HepG2 (cell line): ENCODE measurements around the gene KLF3. TPM values are rescaled to one million over a fixed set of nuclear protein-coding genes. Genes with fewer than 3 reads are reported as not detected.

Experiments used
- AGO1 ChIP-seq: fragments of 200-400 bp; formaldehyde crosslinking; IDR thresholded peaks from 2 replicates; pipeline ENCODE4 v1.6.1; 2017; ENCODE audit warnings: mild to moderate bottlenecking, low read depth, low read length, moderate library complexity; ENCODE audit not compliant: poor library complexity, severe bottlenecking
- ATF1 ChIP-seq: IDR thresholded peaks from 2 replicates; pipeline ENCODE4 v1.6.1; 2016; ENCODE audit warnings: mild to moderate bottlenecking, control low read depth
- CCDC6 ChIP-seq: sonication (generic); formaldehyde crosslinking; IDR thresholded peaks from 2 replicates; pipeline ENCODE4 v1.8.1; 2022; ENCODE audit warnings: mild to moderate bottlenecking, missing genetic modification reagents, moderate library complexity
- CREBL2 ChIP-seq: sonication (generic); formaldehyde crosslinking; IDR thresholded peaks from 2 replicates; pipeline ENCODE4 v1.8.1; 2023; ENCODE audit warnings: missing genetic modification reagents, mild to moderate bottlenecking, borderline replicate concordance
- HNF4A ChIP-seq: sonication (generic); formaldehyde crosslinking; IDR thresholded peaks from 2 replicates; pipeline ENCODE4 v1.4.0; 2020; ENCODE audit warnings: missing genetic modification reagents
- HOXA5 ChIP-seq: sonication (generic); formaldehyde crosslinking; IDR thresholded peaks from 2 replicates; pipeline ENCODE4 v1.4.0; 2020; ENCODE audit warnings: missing genetic modification reagents
- KLF11 ChIP-seq: IDR thresholded peaks from 2 replicates; pipeline ENCODE4 v1.6.1; 2016; ENCODE audit warnings: missing compliant biosample characterization
- KLF16 ChIP-seq, 2 experiments: sonication (generic) in 1 of 2; formaldehyde crosslinking in 1 of 2; IDR thresholded peaks; 2 replicates each; pipeline versions ENCODE4 v1.6.1 to v1.8.0; 2016 to 2023; ENCODE audit warnings: missing genetic modification reagents in 2 of 2, missing compliant biosample characterization in 1 of 2
- MYNN ChIP-seq: sonication (generic); formaldehyde crosslinking; IDR thresholded peaks from 2 replicates; pipeline ENCODE4 v1.4.0; 2020; ENCODE audit warnings: mild to moderate bottlenecking, low read depth, missing genetic modification reagents
- NFE2L1 ChIP-seq: sonication (generic); formaldehyde crosslinking; IDR thresholded peaks from 2 replicates; pipeline ENCODE4 v1.4.0; 2020; ENCODE audit warnings: missing genetic modification reagents, mild to moderate bottlenecking, borderline replicate concordance
- PAWR ChIP-seq: sonication (generic); formaldehyde crosslinking; IDR thresholded peaks from 2 replicates; pipeline ENCODE4 v1.4.0; 2020; ENCODE audit warnings: missing genetic modification reagents, mild to moderate bottlenecking, borderline replicate concordance
- RXRA ChIP-seq: sonication (generic); formaldehyde crosslinking; IDR thresholded peaks from 2 replicates; pipeline ENCODE4 v1.5.1; 2020; ENCODE audit warnings: missing genetic modification reagents
- SETDB1 ChIP-seq: sonication (generic); formaldehyde crosslinking; IDR thresholded peaks from 2 replicates; pipeline ENCODE4 v1.5.1; 2020; ENCODE audit warnings: missing genetic modification reagents, mild to moderate bottlenecking, borderline replicate concordance
- TARDBP ChIP-seq: sonication (generic); formaldehyde crosslinking; IDR thresholded peaks from 2 replicates; pipeline ENCODE4 v1.8.0; 2022; ENCODE audit warnings: mild to moderate bottlenecking, missing genetic modification reagents
- THYN1 ChIP-seq: sonication (generic); formaldehyde crosslinking; IDR thresholded peaks from 2 replicates; pipeline ENCODE4 v1.8.1; 2023; ENCODE audit warnings: low read depth, mild to moderate bottlenecking, moderate library complexity, missing genetic modification reagents, borderline replicate concordance
- ZFP90 ChIP-seq: sonication (generic); formaldehyde crosslinking; IDR thresholded peaks from 2 replicates; pipeline ENCODE4 v1.8.0; 2022; ENCODE audit warnings: missing genetic modification reagents, mild to moderate bottlenecking, inconsistent platforms, borderline replicate concordance
- ZNF224 ChIP-seq: sonication (generic); formaldehyde crosslinking; IDR thresholded peaks from 2 replicates; pipeline ENCODE4 v1.5.0; 2020; ENCODE audit warnings: mild to moderate bottlenecking, missing genetic modification reagents
- ZNF441 ChIP-seq: sonication (generic); formaldehyde crosslinking; IDR thresholded peaks from 2 replicates; pipeline ENCODE4 v1.7.0; 2021; ENCODE audit warnings: missing genetic modification reagents, borderline replicate concordance
- ZNF550 ChIP-seq: sonication (generic); formaldehyde crosslinking; IDR thresholded peaks from 2 replicates; pipeline ENCODE4 v1.4.0; 2020; ENCODE audit warnings: mild to moderate bottlenecking, missing genetic modification reagents, borderline replicate concordance
- ZNF678 ChIP-seq: sonication (generic); formaldehyde crosslinking; IDR thresholded peaks from 2 replicates; pipeline ENCODE4 v1.4.0; 2020; ENCODE audit warnings: mild to moderate bottlenecking, missing genetic modification reagents
- ZNF768 ChIP-seq: sonication (generic); formaldehyde crosslinking; IDR thresholded peaks from 2 replicates; pipeline ENCODE4 v1.4.0; 2020; ENCODE audit warnings: missing genetic modification reagents
- polyA plus RNA-seq, 8 experiments: library from polyadenylated mRNA; depleted of rRNA in 3 of 8; stranded (reverse) in 7 of 8; unstranded in 1 of 8; fragments of >200 nt; fragmentation: Illumina TruSeq in 4 of 8; extraction: Trizol in 4 of 8; gene quantifications; 2 replicates each; pipeline versions ENCODE4 v1.2.1 to v1.2.3, GENCODE V29; 2011 to 2016; ENCODE audit warnings: low read depth in 4 of 8, missing spikeins in 1 of 8, mixed read lengths in 1 of 8; ENCODE audit not compliant: insufficient read depth in 1 of 8
- total RNA-seq, 5 experiments: library from RNA; depleted of rRNA; stranded (reverse); fragments of >200 nt; fragmentation: Illumina TruSeq; extraction: Trizol; gene quantifications; 2 replicates each; pipeline ENCODE4 v1.2.3, GENCODE V29; 2016; ENCODE audit warnings: low read depth in 1 of 5
- TF ChIP-seq, protein P1 (sequence below): fragments of 450-650 bp; IDR thresholded peaks from 2 replicates; pipeline ENCODE4 v1.6.1; 2016
- TF ChIP-seq, protein P2 (sequence below): sonication (generic); formaldehyde crosslinking; IDR thresholded peaks from 2 replicates; pipeline ENCODE4 v1.4.0; 2020; ENCODE audit warnings: mild to moderate bottlenecking, missing genetic modification reagents
- TF ChIP-seq, protein P3 (sequence below): sonication (generic); formaldehyde crosslinking; IDR thresholded peaks from 2 replicates; pipeline ENCODE4 v1.8.1; 2023; ENCODE audit warnings: missing genetic modification reagents, inconsistent platforms, borderline replicate concordance
- TF ChIP-seq, protein P4 (sequence below): fragments of 450-650 bp; IDR thresholded peaks from 2 replicates; pipeline ENCODE4 v1.6.1; 2017

Gene KLF3
- total and polyA plus RNA-seq, 2 of the 13 experiments (the other 11 are each of a cell fraction or from before 2014, with no cell fraction given) = 29.1 to 37.8 TPM

DNA sequence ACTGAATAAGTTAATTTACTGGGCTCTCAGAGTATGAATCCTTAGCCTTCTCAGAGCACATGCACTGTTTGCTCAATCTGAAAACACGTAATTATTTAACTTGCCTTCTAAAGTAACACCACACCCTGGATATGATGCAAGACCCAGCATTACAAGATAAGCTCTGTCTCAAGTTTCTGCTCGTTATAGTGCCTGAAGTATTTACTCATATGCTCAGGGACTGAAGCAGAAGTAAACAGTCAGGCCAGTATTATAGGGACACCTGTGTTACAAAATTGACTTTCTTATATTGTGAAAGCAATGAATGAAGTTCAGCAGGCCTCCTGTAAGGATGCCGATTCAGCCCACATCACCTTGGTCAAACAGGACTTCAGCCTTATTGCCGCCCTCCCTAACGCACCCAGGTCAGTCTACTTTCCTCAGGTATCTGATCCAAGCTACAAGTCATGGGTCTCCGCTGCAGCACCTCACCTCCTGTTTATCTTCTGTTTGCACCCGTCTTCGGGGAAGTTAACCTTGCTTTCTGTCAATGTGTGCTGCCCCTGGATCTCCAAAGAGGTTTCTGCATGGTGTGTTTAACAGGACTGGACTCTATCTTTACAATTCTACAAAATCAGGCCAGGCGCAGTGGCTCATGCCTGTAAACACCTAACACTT lies 42.8 kb upstream of the KLF3 start (continued):
- TF ChIP-seq CREBL2 (CRISPR knock-in tag) (no peak), HOXA5 (CRISPR knock-in tag) (no peak), AGO1 (no peak), ZNF550 (CRISPR knock-in tag) (no peak), SETDB1 (CRISPR knock-in tag) (no peak), KLF16 (CRISPR knock-in tag; IDR thresholded peaks at IDR 0.05) (peak in 1 of 2 experiments; percentile 27; a peak in 1 of 4 replicates), HNF4A (0 out of 2 replicates have a peak, but pooled peaks have one; percentile 55), ATF1 (CRISPR knock-in tag) (no peak), NFE2L1 (no peak), ZFP90 (CRISPR knock-in tag) (no peak), PAWR (no peak), MYNN (no peak), THYN1 (CRISPR knock-in tag) (no peak), TARDBP (CRISPR knock-in tag) (no peak), ZNF678 (no peak), ZNF441 (CRISPR knock-in tag) (no peak), ZNF768 (CRISPR knock-in tag) (no peak), CCDC6 (CRISPR knock-in tag) (no peak), RXRA (CRISPR knock-in tag) (no peak), ZNF224 (CRISPR knock-in tag) (no peak), KLF11 (no peak)
- TF ChIP-seq, protein P1, sequence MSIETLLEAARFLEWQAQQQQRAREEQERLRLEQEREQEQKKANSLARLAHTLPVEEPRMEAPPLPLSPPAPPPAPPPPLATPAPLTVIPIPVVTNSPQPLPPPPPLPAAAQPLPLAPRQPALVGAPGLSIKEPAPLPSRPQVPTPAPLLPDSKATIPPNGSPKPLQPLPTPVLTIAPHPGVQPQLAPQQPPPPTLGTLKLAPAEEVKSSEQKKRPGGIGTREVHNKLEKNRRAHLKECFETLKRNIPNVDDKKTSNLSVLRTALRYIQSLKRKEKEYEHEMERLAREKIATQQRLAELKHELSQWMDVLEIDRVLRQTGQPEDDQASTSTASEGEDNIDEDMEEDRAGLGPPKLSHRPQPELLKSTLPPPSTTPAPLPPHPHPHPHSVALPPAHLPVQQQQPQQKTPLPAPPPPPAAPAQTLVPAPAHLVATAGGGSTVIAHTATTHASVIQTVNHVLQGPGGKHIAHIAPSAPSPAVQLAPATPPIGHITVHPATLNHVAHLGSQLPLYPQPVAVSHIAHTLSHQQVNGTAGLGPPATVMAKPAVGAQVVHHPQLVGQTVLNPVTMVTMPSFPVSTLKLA = no peak
- TF ChIP-seq, protein P2, sequence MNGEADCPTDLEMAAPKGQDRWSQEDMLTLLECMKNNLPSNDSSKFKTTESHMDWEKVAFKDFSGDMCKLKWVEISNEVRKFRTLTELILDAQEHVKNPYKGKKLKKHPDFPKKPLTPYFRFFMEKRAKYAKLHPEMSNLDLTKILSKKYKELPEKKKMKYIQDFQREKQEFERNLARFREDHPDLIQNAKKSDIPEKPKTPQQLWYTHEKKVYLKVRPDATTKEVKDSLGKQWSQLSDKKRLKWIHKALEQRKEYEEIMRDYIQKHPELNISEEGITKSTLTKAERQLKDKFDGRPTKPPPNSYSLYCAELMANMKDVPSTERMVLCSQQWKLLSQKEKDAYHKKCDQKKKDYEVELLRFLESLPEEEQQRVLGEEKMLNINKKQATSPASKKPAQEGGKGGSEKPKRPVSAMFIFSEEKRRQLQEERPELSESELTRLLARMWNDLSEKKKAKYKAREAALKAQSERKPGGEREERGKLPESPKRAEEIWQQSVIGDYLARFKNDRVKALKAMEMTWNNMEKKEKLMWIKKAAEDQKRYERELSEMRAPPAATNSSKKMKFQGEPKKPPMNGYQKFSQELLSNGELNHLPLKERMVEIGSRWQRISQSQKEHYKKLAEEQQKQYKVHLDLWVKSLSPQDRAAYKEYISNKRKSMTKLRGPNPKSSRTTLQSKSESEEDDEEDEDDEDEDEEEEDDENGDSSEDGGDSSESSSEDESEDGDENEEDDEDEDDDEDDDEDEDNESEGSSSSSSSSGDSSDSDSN (CRISPR knock-in tag) = no peak
- TF ChIP-seq, protein P3, sequence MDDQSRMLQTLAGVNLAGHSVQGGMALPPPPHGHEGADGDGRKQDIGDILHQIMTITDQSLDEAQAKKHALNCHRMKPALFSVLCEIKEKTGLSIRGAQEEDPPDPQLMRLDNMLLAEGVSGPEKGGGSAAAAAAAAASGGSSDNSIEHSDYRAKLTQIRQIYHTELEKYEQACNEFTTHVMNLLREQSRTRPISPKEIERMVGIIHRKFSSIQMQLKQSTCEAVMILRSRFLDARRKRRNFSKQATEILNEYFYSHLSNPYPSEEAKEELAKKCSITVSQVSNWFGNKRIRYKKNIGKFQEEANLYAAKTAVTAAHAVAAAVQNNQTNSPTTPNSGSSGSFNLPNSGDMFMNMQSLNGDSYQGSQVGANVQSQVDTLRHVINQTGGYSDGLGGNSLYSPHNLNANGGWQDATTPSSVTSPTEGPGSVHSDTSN (CRISPR knock-in tag) = no peak
- TF ChIP-seq, protein P4, sequence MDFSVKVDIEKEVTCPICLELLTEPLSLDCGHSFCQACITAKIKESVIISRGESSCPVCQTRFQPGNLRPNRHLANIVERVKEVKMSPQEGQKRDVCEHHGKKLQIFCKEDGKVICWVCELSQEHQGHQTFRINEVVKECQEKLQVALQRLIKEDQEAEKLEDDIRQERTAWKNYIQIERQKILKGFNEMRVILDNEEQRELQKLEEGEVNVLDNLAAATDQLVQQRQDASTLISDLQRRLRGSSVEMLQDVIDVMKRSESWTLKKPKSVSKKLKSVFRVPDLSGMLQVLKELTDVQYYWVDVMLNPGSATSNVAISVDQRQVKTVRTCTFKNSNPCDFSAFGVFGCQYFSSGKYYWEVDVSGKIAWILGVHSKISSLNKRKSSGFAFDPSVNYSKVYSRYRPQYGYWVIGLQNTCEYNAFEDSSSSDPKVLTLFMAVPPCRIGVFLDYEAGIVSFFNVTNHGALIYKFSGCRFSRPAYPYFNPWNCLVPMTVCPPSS = no peak
